Measurements from ENCODE around the gene ACOT7. TPM values are rescaled to one million over a fixed set of nuclear protein-coding genes. Genes with fewer than 3 reads are reported as not detected.

Gene ACOT7
- total and polyA plus RNA-seq, 2 of the 13 experiments (the other 11 are each of a cell fraction or from before 2014, with no cell fraction given) = 33.0 to 55.8 TPM

DNA sequence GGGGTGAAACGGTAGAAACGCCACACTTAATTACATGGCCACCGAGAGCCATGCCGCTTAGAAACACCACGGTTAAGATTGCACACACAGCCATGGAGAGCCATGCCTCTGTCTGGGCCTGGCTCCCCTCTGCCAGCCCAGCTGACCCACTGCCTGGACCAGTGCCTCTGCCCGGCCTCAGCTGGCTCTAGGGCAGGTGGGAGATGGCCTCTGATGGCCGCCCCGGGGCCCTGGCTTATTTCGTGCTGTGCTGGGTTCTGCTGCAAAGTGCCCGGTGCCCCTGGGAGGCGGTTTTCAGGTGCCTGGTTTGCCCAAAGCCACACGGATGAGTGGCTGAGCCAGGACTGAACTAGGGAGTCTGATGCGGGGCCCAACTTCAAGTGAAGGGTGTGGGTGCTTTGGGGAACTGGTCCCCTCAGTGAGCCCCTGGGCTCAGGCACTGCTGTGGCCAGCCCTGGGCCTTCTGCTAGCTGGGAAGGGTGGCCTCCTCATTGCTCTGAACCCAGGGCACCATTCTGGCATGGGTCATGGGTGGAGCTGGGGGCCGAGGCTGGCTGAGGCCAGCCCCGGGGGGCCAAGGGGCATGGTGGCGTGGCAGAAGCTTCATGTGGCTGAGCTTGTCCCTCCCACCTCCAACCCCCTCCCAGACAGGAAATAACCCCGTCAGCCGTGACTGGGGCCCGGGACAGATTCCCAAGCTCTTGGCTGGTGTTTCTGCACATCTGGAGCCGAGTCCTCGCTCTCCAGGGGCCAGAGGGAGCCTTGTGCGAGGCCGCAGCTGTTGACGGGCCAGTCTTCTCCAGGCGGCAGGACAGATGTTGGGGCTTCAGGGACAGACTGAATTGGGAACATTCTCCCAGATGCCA is 130.8 kb downstream of the ACOT7 start:
- Histone ChIP-seq H3K27ac (ENCODE audit: extremely low read length, insufficient read depth, low read length) (no peak overlapping the region), H3K36me3 (replicated peaks in 1 of 2; ENCODE audit: control insufficient read depth in 1 of 2, insufficient read depth in 2 of 2, low read length in 2 of 2) (no peaks in the 10 kb centered on the region), H3K9ac (ENCODE audit: insufficient read depth, low read depth, low read length) (no peak overlapping the region), H3K27me3 (ENCODE audit: control insufficient read depth in 1 of 2, insufficient read depth in 2 of 2, low read length in 2 of 2) (peaks cover 0 to 7% of the 10 kb centered on the region in 2 experiments; a peak in 4 of 5 replicates), H2AFZ (ENCODE audit: low read length) (no peak overlapping the region), H3K4me2 (ENCODE audit: low read depth, low read length) (no peak overlapping the region), H3K79me2 (ENCODE audit: insufficient read depth, low read length) (no peaks in the 10 kb centered on the region), H4K20me1 (ENCODE audit: insufficient read depth, low read length) (no peaks in the 10 kb centered on the region), H3K9me3 (ENCODE audit: low read length) (no peaks in the 10 kb centered on the region), H3K4me3 (replicated peaks in 1 of 3; ENCODE audit: insufficient read depth in 1 of 3, low read depth in 2 of 3, low read length in 3 of 3) (no peak overlapping the region), H3K4me1 (ENCODE audit: insufficient read depth, low read length) (peaks cover 35% of the 10 kb centered on the region)
- BruUV-seq (replicated peaks) = no TSS peak
- no peak for ATAC-seq
- TF ChIP-seq AGO2 (optimal IDR thresholded peaks at IDR 0.05; ENCODE audit: low read depth, low read length) = peak; percentile 57
- TF ChIP-seq, protein P1, sequence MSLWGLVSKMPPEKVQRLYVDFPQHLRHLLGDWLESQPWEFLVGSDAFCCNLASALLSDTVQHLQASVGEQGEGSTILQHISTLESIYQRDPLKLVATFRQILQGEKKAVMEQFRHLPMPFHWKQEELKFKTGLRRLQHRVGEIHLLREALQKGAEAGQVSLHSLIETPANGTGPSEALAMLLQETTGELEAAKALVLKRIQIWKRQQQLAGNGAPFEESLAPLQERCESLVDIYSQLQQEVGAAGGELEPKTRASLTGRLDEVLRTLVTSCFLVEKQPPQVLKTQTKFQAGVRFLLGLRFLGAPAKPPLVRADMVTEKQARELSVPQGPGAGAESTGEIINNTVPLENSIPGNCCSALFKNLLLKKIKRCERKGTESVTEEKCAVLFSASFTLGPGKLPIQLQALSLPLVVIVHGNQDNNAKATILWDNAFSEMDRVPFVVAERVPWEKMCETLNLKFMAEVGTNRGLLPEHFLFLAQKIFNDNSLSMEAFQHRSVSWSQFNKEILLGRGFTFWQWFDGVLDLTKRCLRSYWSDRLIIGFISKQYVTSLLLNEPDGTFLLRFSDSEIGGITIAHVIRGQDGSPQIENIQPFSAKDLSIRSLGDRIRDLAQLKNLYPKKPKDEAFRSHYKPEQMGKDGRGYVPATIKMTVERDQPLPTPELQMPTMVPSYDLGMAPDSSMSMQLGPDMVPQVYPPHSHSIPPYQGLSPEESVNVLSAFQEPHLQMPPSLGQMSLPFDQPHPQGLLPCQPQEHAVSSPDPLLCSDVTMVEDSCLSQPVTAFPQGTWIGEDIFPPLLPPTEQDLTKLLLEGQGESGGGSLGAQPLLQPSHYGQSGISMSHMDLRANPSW (CRISPR knock-in tag; IDR thresholded peaks at IDR 0.05; ENCODE audit: borderline replicate concordance) = no peak
- TF ChIP-seq, protein P2, sequence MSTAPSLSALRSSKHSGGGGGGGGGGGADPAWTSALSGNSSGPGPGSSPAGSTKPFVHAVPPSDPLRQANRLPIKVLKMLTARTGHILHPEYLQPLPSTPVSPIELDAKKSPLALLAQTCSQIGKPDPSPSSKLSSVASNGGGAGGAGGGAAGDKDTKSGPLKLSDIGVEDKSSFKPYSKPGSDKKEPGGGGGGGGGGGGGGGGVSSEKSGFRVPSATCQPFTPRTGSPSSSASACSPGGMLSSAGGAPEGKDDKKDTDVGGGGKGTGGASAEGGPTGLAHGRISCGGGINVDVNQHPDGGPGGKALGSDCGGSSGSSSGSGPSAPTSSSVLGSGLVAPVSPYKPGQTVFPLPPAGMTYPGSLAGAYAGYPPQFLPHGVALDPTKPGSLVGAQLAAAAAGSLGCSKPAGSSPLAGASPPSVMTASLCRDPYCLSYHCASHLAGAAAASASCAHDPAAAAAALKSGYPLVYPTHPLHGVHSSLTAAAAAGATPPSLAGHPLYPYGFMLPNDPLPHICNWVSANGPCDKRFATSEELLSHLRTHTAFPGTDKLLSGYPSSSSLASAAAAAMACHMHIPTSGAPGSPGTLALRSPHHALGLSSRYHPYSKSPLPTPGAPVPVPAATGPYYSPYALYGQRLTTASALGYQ (CRISPR knock-in tag; IDR thresholded peaks at IDR 0.05) = no peak
- DNase-seq (ENCODE audit: low spot score) = no peak
- intact Hi-C loops (cut with micrococcal nuclease; ENCODE audit: unreplicated experiment) (no loop called here), in situ Hi-C loops (cut with HindIII; ENCODE audit: extremely low pct_ligation_motif_present, low pct_unique_long_range_greater_than_20kb) (no loop called here)
- FAIRE-seq = no peak
- ChIA-PET CTCF (ENCODE audit: low intra/inter-chr PET ratio, low total read pairs) (no interaction called here), POLR2A (no interaction called here)
- WGBS (ENCODE audit: low lambda C conversion rate) = 92% methylated on average over 5 of the region's 25 CpGs

Measured in HepG2 (cell line).